Common myeloid progenitor, CD34-positive (primary cell): ENCODE data around the gene TMUB2.

Source experiments
- CTCF ChIA-PET: fragments of 350-600 bp; sonication (Branson Sonifier 250); formaldehyde crosslinking; loops from one replicate; lab custom pipeline; 2021; ENCODE audit warnings: antibody characterized with exemption; lab: Charles Lee
- POLR2A ChIA-PET: fragments of 350-600 bp; sonication (Branson Sonifier 250); formaldehyde crosslinking; loops from one replicate; lab custom pipeline; 2021; ENCODE audit warnings: antibody characterized with exemption; lab: Charles Lee
- DNase-seq, 3 donors: peaks; one replicate each; pipeline versions ENCODE4 v3.0.0 to v3.0.0-alpha.2; 2013
- H3K27ac ChIP-seq, 2 experiments: 1 replicate in 1 of 2; 2 replicates in 1 of 2; pipeline ENCODE4 v1.7.0; 2013; ENCODE audit warnings: inconsistent platforms in 2 of 2, low read length in 2 of 2, mild to moderate bottlenecking in 2 of 2, low read depth in 1 of 2, moderate library complexity in 1 of 2; ENCODE audit not compliant: severe bottlenecking in 2 of 2, insufficient read depth in 1 of 2, poor library complexity in 1 of 2
- H3K27me3 ChIP-seq, 5 experiments: replicated peaks in 2 of 5; 1 replicate in 3 of 5; 2 replicates in 2 of 5; pipeline versions ENCODE4 v1.6.1 to v1.7.0; 2013; ENCODE audit warnings: low read length in 4 of 5, mild to moderate bottlenecking in 2 of 5, moderate library complexity in 2 of 5, inconsistent platforms in 1 of 5; ENCODE audit not compliant: insufficient read depth in 5 of 5, control insufficient read depth in 4 of 5
- H3K36me3 ChIP-seq, 4 experiments: 1 replicate in 2 of 4; 2 replicates in 2 of 4; pipeline versions ENCODE4 v1.6.1 to v1.7.0; 2013; ENCODE audit warnings: low read length in 3 of 4, control low read depth in 1 of 4, mild to moderate bottlenecking in 1 of 4; ENCODE audit not compliant: control insufficient read depth in 4 of 4, insufficient read depth in 4 of 4
- H3K4me1 ChIP-seq, 4 experiments: 1 replicate in 3 of 4; 2 replicates in 1 of 4; pipeline versions ENCODE4 v1.6.1 to v1.7.1; 2013; ENCODE audit warnings: low read length in 3 of 4, mild to moderate bottlenecking in 3 of 4, control low read depth in 1 of 4, inconsistent platforms in 1 of 4, moderate library complexity in 1 of 4; ENCODE audit not compliant: control insufficient read depth in 4 of 4, insufficient read depth in 4 of 4; ENCODE audit errors: control extremely low read depth in 1 of 4
- H3K4me3 ChIP-seq, 7 experiments: 1 replicate in 4 of 7; 2 replicates in 3 of 7; pipeline versions ENCODE4 v1.5.1 to v1.7.0; 2013; ENCODE audit warnings: mild to moderate bottlenecking in 7 of 7, low read length in 6 of 7, moderate library complexity in 6 of 7, inconsistent platforms in 2 of 7, low read depth in 2 of 7, control low read depth in 1 of 7; ENCODE audit not compliant: insufficient read depth in 4 of 7, control insufficient read depth in 1 of 7; ENCODE audit errors: extremely low read depth in 1 of 7
- H3K9me3 ChIP-seq, 5 experiments: 1 replicate in 4 of 5; 2 replicates in 1 of 5; pipeline versions ENCODE4 v1.6.1 to v1.7.1; 2013; ENCODE audit warnings: low read length in 4 of 5, mild to moderate bottlenecking in 2 of 5, inconsistent platforms in 1 of 5, low read depth in 1 of 5, moderate library complexity in 1 of 5; ENCODE audit not compliant: control insufficient read depth in 4 of 5, insufficient read depth in 2 of 5; ENCODE audit errors: control extremely low read depth in 1 of 5
- WGBS: methylation state at CpG from one replicate; pipeline ENCODE4 v1.1.5; 2013; ENCODE audit not compliant: insufficient coverage; 5-methylcytosine and 5-hydroxymethylcytosine counted together

The TMUB2 gene

GRCh38 chr17:44164476-44164875, 22.3 kb upstream of the TMUB2 start:
- CTCF ChIA-PET: no interaction called here
- WGBS: no CpG with 5 or more reads among the region's 1 CpG
- POLR2A ChIA-PET: no interaction called here

GRCh38 chr17:44167181-44167861, 19.5 kb upstream of the TMUB2 start:
- ChIA-PET CTCF (interaction anchor here (1.0 to 5.0 kb wide), 8 partner anchors 10 to 70 kb away, joined by 3 to 41 read pairs (median 4); partner anchors contain the start of gene HROB), POLR2A (no interaction called here)
- DNase-seq: no peak
- peaks cover 0 to under 1% (median 0%) of the 10 kb centered on the region in 4 experiments for H3K36me3 ChIP-seq
- H3K9me3 ChIP-seq: no peaks in the 10 kb centered on the region
- no peaks in the 10 kb centered on the region for H3K27me3 ChIP-seq
- peaks cover 0 to 19% (median 3%) of the 10 kb centered on the region in 4 experiments for H3K4me1 ChIP-seq
- 98% methylated on average over 5 of the region's 7 CpGs for WGBS
- no peak overlapping the region for H3K4me3 ChIP-seq
- H3K27ac ChIP-seq: no peak overlapping the region

More at GRCh38 chr17:44164476-44164875, 22.3 kb upstream of the TMUB2 start:
- Histone ChIP-seq H3K27ac (no peak overlapping the region), H3K4me3 (no peak overlapping the region), H3K9me3 (no peaks in the 10 kb centered on the region), H3K36me3 (peaks cover 0 to 20% (median 5%) of the 10 kb centered on the region in 4 experiments), H3K4me1 (peaks cover 0 to 6% (median 3%) of the 10 kb centered on the region in 4 experiments), H3K27me3 (no peaks in the 10 kb centered on the region)
- peak in 1 of 3 donors; percentile 6 for DNase-seq

- peaks cover 0 to 19% (median 3%) of the 10 kb centered on the region in 4 experiments for H3K4me1 ChIP-seq
- no peak overlapping the region for H3K4me3 ChIP-seq
- ChIA-PET CTCF (interaction anchor here (0.5 to 5.0 kb wide), 3 partner anchors 9 to 26 kb away, joined by 3 to 41 read pairs (median 3); partner anchors contain the start of genes HROB and TMUB2), POLR2A (no interaction called here)
- H3K27ac ChIP-seq: no peak overlapping the region
- H3K9me3 ChIP-seq: no peaks in the 10 kb centered on the region
- DNase-seq: no peak
- H3K36me3 ChIP-seq: no peaks in the 10 kb centered on the region
- no peaks in the 10 kb centered on the region for H3K27me3 ChIP-seq
- 94% methylated on average over 4 of the region's 5 CpGs for WGBS
These were observed 16.7 kb upstream of the TMUB2 start for GRCh38 chr17:44170135-44170498.

- 86% methylated on average over 10 of the region's 21 CpGs for WGBS
- no peaks in the 10 kb centered on the region for H3K36me3 ChIP-seq
- H3K4me3 ChIP-seq: no peak within 1 kb of the TSS
- H3K4me1 ChIP-seq: peaks cover 0 to 19% (median 3%) of the 10 kb centered on the region in 4 experiments
- ChIA-PET CTCF (interaction anchor here (0.5 to 5.0 kb wide), 6 partner anchors 9 to 55 kb away, joined by 3 to 41 read pairs (median 4); partner anchors contain the start of genes HROB and TMUB2), POLR2A (no interaction called here)
- H3K27ac ChIP-seq: no peak within 1 kb of the TSS
- H3K9me3 ChIP-seq: no peaks in the 10 kb centered on the region
- no peaks in the 10 kb centered on the region for H3K27me3 ChIP-seq
- no peak for DNase-seq
These were observed 16.1 kb upstream of the TMUB2 start, which contains the start of gene ASB16 for GRCh38 chr17:44170499-44171201. Gene ASB16 (plus strand): TSS chr17:44170704. CDS start chr17:44170790, 86 bp downstream.

- DNase-seq: no peak
- POLR2A ChIA-PET: interaction anchor here (0.6 to 1.0 kb wide), 2 partner anchors 10 to 13 kb away, joined by 3 read pairs; no protein-coding TSS in a partner anchor
- WGBS: 100% methylated on average over 10 of the region's 17 CpGs
- Histone ChIP-seq H3K4me3 (no peak overlapping the region), H3K27ac (no peak overlapping the region), H3K9me3 (no peaks in the 10 kb centered on the region), H3K36me3 (peaks cover 0 to 7% (median 5%) of the 10 kb centered on the region in 4 experiments), H3K27me3 (no peaks in the 10 kb centered on the region), H3K4me1 (peaks cover 0 to 19% (median 3%) of the 10 kb centered on the region in 4 experiments)
- CTCF ChIA-PET: interaction anchor here (1.1 to 2.2 kb wide), 7 partner anchors 12 to 121 kb away, joined by 3 to 6 read pairs (median 5); partner anchors contain the start of gene HROB
These were observed 14.8 kb upstream of the TMUB2 start for GRCh38 chr17:44171931-44172455.

- no CpG with 5 or more reads among the region's 2 CpGs for WGBS
- Histone ChIP-seq H3K4me3 (no peak overlapping the region), H3K36me3 (peaks cover 3 to 23% (median 16%) of the 10 kb centered on the region in 4 experiments), H3K4me1 (peaks cover 0 to 13% (median 0%) of the 10 kb centered on the region in 4 experiments), H3K27ac (no peak overlapping the region), H3K9me3 (no peaks in the 10 kb centered on the region), H3K27me3 (no peaks in the 10 kb centered on the region)
- ChIA-PET CTCF (interaction anchor here (1.4 to 1.6 kb wide), 2 partner anchors 23 to 29 kb away, joined by 3 to 4 read pairs; no protein-coding TSS in a partner anchor), POLR2A (no interaction called here)
- no peak for DNase-seq
These were observed 12.3 kb upstream of the TMUB2 start for GRCh38 chr17:44174427-44174826.
